Lower lobe of right lung (tissue), 2 donors: Measurements from ENCODE around the gene LPP. TPM values are rescaled to one million over a fixed set of nuclear protein-coding genes. Genes with fewer than 3 reads are reported as not detected.

ENCODE experiments used
- ATAC-seq, 2 donors: fragments of 200-7000 bp; cut with Tn5 transposase; one replicate each; pipeline ENCODE4 v1.9.1; 2020 to 2022; ENCODE audit warnings: mild to moderate bottlenecking in 2 of 2, moderate library complexity in 2 of 2
- DNase-seq: peaks from one replicate; pipeline ENCODE4 v3.0.0-alpha.2; 2020
- H3K27ac ChIP-seq: fragments of 200-600 bp; one replicate; pipeline ENCODE4 v1.8.0; 2022
- H3K27me3 ChIP-seq: fragments of 200-600 bp; one replicate; pipeline ENCODE4 v1.8.0; 2022; ENCODE audit warnings: low read depth
- H3K36me3 ChIP-seq: fragments of 200-600 bp; one replicate; pipeline ENCODE4 v1.8.0; 2022; ENCODE audit warnings: mild to moderate bottlenecking
- H3K4me1 ChIP-seq: fragments of 200-600 bp; one replicate; pipeline ENCODE4 v1.8.0; 2022
- H3K4me3 ChIP-seq: fragments of 200-600 bp; one replicate; pipeline ENCODE4 v1.8.0; 2022; ENCODE audit warnings: mild to moderate bottlenecking
- H3K9me3 ChIP-seq: fragments of 200-600 bp; one replicate; pipeline ENCODE4 v1.8.0; 2022
- CTCF ChIP-seq: fragments of 200-600 bp; IDR thresholded peaks from one replicate; pipeline ENCODE4 v1.8.0; 2022; ENCODE audit warnings: antibody characterized with exemption, mild to moderate bottlenecking
- intact Hi-C: fragments of 100-400 bp; cut with DNase I; formaldehyde crosslinking; loops from one replicate; pipeline ENCODE4 v1.11.0; 2022
- total RNA-seq: library from RNA; stranded (reverse); fragmentation: NEBNext Ultra II Directional; extraction: Animal tissue kit (Norgen Biotek cat#: 25700); gene quantifications from one replicate; pipeline ENCODE4 v1.2.1, GENCODE V29; 2021
- donor health status: DM: no; HTN: yes; CAD: no; lungs with severe emphysema.

The LPP gene
- total RNA-seq, 1 donor from 2014 or later: 180 TPM

- Histone ChIP-seq H3K27me3 (no peaks in the 10 kb centered on the region), H3K36me3 (no peaks in the 10 kb centered on the region), H3K27ac (no peak overlapping the region), H3K9me3 (no peaks in the 10 kb centered on the region), H3K4me1 (no peaks in the 10 kb centered on the region), H3K4me3 (no peak overlapping the region)
- TF ChIP-seq CTCF: no peak
- ATAC-seq (no peak), DNase-seq (no peak)
- intact Hi-C loops: no loop called here
These were observed 292.1 kb downstream of the LPP start for GRCh38 chr3:188446014-188446413.

GRCh38 chr3:188446766-188447165 lies 292.8 kb downstream of the LPP start:
- intact Hi-C loops: no loop called here
- H3K4me3 ChIP-seq: no peak overlapping the region
- H3K27ac ChIP-seq: no peak overlapping the region
- no peaks in the 10 kb centered on the region for H3K9me3 ChIP-seq
- no peak for ATAC-seq
- no peaks in the 10 kb centered on the region for H3K36me3 ChIP-seq
- no peak for TF ChIP-seq CTCF
- H3K27me3 ChIP-seq: no peaks in the 10 kb centered on the region
- no peak for DNase-seq
- no peaks in the 10 kb centered on the region for H3K4me1 ChIP-seq

GRCh38 chr3:188448813-188449212 lies 294.9 kb downstream of the LPP start:
- Histone ChIP-seq H3K27ac (no peak overlapping the region), H3K36me3 (no peaks in the 10 kb centered on the region), H3K9me3 (no peaks in the 10 kb centered on the region), H3K4me3 (no peak overlapping the region), H3K27me3 (no peaks in the 10 kb centered on the region), H3K4me1 (no peaks in the 10 kb centered on the region)
- intact Hi-C loops: no loop called here
- no peak for TF ChIP-seq CTCF
- DNase-seq (no peak), ATAC-seq (no peak)

GRCh38 chr3:188449421-188449820 lies 295.5 kb downstream of the LPP start:
- H3K4me3 ChIP-seq: no peak overlapping the region
- H3K36me3 ChIP-seq: no peaks in the 10 kb centered on the region
- no peaks in the 10 kb centered on the region for H3K9me3 ChIP-seq
- H3K27ac ChIP-seq: no peak overlapping the region
- intact Hi-C loops: no loop called here
- H3K27me3 ChIP-seq: no peaks in the 10 kb centered on the region
- DNase-seq: no peak
- H3K4me1 ChIP-seq: no peaks in the 10 kb centered on the region
- ATAC-seq: no peak
- TF ChIP-seq CTCF: no peak

- intact Hi-C loops: no loop called here
- Histone ChIP-seq H3K4me3 (no peak overlapping the region), H3K36me3 (no peaks in the 10 kb centered on the region), H3K27me3 (no peaks in the 10 kb centered on the region), H3K9me3 (no peaks in the 10 kb centered on the region), H3K27ac (no peak overlapping the region), H3K4me1 (no peaks in the 10 kb centered on the region)
- no peak for ATAC-seq
- DNase-seq: no peak
- TF ChIP-seq CTCF: no peak
These were observed 298.3 kb downstream of the LPP start for GRCh38 chr3:188452158-188452772.
